Left hindlimb (tissue), 1 donor: Measurements from ENCODE around the gene TCP10L.
"Not testable (repeated sequence)": the region's sequence is repeated elsewhere in the genome, so short reads cannot be mapped to it uniquely, and the experiment has no call there.

Experiments used
- DNase-seq: peaks from one replicate; pipeline ENCODE4 v3.0.0-alpha.2; 2018

Gene TCP10L

GRCh38 chr21:32549886-32550285 is 35.4 kb downstream of the TCP10L start:
- DNase-seq = no peak

GRCh38 chr21:32549440-32549839 is 35.9 kb downstream of the TCP10L start:
- DNase-seq = no peak

- DNase-seq = no peak
Measured at GRCh38 chr21:32548978-32549377, 36.3 kb downstream of the TCP10L start.

DNA sequence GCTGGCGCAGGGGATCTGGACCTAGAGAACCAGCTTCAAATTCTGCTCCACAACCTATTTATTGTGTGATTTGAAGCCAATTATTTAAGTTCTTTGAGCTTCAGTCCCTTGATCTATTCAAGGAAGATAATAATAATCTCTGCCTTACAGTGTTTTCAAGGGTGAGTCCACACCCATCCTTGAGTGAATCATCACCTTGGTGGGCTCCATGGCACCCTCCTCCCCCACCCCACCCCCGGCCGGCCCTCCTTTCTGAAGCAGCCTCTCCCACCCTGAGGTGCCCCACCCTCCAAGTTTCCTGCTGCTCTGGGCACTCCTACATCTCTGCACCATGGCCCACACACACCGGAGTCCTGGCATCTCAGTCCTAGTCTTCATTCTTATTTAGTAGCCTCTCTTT is 38.3 kb downstream of the TCP10L start:
- DNase-seq = no peak

GRCh38 chr21:32545948-32546441 is 39.3 kb downstream of the TCP10L start:
- no peak for DNase-seq

DNA sequence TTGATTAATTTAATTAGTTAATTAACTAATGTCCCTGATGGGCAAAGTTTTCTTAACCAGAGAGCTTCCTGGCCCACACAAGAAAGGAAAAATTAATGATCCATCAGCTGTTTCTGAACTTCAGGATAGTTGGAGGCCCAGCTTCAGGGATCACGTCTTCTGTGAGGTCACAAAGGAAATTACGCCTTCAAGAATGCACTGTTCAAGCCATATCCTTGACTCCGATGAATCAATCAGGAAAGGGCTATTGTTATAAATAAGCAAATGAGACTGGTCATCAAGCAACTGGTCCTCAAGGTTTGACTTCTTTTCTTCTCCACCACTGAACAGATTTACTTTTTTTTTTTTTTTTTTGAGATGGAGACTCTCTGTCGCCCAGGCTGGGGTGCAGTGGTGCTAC is 40.6 kb downstream of the TCP10L start:
- DNase-seq = no peak

DNA sequence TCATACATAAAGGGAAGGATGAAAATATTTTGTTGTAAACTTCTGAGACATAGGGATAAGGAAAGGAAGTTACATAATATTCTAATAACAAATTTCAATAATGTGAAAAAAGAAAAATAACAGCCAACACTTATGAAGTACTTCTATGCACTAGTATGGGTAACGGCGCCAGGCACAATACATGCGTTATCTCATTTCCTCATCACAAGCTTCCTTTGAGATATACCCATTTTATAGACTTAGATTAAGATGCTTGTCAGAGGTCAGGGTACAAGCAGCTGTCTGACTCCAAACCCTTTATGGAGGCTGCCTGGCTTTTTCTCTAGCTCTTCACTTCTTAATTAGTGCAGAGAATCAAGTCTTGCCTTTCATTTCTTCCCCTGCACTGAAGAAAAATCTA is 41.3 kb downstream of the TCP10L start:
- no peak for DNase-seq

- not testable (repeated sequence) for DNase-seq
Measured at GRCh38 chr21:32543056-32543455, 42.3 kb downstream of the TCP10L start.

DNA sequence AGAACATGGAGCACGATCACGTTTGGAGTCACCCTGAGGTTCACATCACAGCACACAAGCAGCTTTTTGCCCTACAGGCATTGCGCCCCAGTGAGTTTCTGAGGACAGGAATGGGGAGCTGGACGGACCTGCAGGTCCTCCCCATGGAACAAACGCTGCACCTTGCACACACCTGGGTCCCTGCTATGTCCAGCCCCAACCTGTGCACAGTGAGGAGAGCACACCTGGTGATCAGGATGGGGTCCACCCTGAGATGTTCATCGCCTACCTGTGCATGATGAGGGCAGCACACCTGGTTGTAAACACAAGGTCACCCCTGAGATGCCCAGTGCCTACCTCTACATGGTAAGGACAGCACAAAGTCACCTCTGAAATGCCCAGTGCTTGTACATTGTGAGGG is 45.9 kb downstream of the TCP10L start:
- DNase-seq = no peak

DNA sequence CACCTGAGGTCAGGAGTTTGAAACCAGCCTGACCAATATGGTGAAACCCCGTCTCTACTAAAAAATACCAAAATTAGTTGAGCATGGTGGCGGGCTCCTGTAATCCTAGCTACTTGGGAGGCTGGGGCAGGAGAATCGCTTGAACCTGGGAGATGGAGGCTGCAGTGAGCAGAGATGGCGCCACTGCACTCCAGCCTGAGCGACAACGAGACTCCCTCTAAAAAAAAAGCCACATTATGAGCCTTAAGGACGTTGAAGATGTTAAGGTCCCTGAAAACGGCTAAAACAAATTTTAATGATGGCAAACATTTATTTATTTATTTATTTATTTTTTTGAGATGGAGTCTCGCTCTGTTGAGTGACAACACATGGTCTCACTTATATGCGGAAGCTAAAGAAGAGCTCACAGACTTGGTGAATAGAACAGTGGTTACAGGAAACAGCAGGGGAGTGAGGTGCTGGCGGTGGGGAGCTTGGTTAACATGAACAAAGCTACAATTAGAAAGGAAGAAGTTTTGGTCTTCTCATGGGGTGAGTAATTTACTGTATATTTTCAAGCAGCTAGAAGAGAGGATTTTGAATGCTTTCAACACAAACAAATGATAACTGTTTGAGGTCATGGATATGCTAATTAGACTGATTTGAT is 47.1 kb downstream of the TCP10L start:
- DNase-seq = no peak

DNA sequence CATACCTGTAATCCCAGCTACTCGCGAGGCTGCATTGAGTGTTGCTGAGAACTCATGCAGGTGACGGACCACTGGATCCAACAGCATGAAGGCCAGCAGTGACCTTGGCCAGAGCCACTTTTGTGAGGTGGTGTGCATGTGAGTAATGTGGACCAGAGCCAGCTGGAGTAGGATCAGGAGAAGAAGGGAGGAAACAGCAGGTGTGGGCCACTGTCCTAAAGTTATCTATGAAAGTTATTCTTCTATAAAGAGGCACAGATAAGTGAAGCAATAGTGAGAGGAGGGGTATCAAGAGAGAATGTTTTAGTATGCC is 47.8 kb downstream of the TCP10L start:
- no peak for DNase-seq

- DNase-seq = no peak
Measured at GRCh38 chr21:32535612-32536011, 49.7 kb downstream of the TCP10L start.

DNA sequence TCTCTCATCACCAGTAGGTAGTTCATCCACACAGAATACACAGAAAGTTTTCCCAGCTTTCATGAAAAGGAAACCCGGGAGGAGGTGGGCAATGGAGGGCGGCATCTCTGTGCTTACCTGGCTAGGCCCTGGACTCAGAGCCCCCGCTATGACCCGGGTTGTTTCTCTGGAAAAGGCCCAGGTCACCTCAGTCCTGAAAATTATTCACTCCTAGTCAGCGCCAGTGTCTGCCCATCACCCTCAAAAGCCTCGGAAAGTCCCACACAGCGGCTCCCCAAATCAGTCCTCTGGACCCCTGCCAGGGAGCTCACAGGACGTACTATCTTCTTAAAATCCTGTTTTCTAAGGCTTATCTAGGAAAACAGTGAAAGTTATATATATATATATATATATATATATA is 51.2 kb downstream of the TCP10L start:
- DNase-seq = no peak

- DNase-seq = no peak
Measured at GRCh38 chr21:32533611-32534010, 51.7 kb downstream of the TCP10L start.

DNA sequence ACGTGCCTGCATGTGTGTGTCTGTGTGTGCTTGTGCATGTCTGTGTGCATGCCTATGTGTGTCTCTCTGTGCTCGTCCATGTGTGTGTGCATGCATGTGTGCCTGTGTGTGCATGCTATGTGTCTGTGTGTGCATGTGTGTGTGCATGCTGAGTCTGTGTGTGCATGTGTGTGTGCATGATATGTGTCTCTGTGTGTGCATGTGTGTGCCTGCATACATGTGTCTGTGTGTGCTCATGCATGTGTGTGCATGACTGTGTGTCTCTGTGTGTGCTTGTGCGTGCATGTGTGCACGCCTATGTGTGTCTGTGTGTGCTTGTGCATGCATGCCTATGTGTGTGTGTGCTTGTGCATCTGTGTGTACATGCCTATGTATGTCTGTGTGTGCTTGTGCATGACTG is 52.3 kb downstream of the TCP10L start:
- DNase-seq = no peak

- DNase-seq = no peak
Measured at GRCh38 chr21:32532636-32533035, 52.7 kb downstream of the TCP10L start.

GRCh38 chr21:32531561-32531960 is 53.8 kb downstream of the TCP10L start:
- DNase-seq = not testable (repeated sequence)

DNA sequence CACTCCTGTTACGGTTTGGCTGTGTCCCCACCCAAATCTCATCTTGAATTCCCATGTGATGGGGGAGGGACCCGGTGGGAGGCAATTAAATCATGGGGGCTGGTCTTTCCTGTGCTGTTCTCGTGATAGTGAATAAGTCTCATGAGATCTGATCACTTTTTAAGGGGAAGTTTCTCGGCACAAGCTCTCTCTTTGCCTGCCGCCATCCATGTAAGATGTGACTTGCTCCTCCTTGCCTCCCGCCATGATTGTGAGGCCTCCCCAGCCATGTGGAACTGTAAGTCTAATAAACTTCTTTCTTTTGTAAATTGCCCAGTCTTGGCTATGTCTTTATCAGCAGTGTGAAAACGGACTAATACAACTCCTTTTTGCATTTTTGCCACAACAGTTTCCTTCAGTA is 54.5 kb downstream of the TCP10L start:
- not testable (repeated sequence) for DNase-seq

DNA sequence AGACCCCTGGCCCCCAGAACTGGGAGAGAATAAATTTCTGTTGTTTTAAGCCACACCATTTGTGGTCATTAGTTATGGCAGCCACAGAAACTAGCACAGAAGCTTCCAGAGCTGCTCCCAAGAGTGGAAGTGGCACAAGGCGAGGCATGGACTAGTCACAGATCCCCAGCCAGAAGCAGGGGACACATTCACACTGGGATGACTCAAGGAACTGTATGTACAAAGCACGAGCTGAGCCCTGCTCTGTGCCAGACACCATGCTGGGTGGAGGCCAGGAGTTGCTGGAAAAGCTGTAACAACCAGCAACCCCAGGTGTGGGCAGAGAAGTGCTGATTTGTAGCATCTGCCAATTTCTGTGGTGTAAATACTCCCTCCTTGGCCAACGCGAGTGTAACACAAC is 55.6 kb downstream of the TCP10L start:
- no peak for DNase-seq

GRCh38 chr21:32525282-32525681 is 60.0 kb downstream of the TCP10L start:
- DNase-seq = no peak

DNA sequence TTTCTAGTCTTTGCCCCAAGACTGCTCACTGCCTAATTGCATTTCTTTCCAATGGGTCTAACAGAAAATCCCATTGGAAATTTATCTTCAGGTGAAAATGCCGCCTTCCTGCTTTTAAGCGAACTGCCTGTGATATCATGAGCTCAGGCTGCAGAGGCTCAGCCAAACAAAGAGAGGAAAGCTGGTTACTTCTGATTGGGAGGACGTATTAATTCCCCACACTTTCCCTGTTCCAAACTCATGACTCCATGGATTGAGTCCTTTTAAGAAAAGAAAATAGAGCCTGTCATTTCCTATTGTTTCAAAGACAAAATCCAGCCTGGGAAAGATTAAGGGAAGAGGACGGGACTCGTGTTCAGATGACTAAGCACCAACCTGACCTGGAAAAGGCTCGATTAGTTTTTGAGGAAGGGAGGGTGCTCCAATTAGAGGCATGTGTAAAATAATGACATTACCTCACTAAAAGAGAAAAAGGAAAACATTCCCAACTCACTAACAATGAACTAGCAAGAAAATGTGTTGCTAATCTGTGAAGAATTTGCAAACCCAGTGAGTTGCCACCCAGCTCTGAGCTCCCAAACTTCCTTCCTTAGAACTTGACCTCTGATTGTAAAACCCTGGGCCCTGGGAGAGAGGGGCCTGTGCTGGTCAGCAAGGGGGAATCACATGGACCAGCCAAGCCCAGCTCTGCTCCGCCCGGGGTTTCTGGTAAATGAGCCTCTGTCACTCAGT is 61.2 kb downstream of the TCP10L start:
- DNase-seq = no peak
